HL-60/S4 treated with phorbol 12-myristate 13-acetate at 8.2 ng/mL for 4 days and 3 days (cell line): Measurements from ENCODE around the gene INTS6L.

Experiments used
- in situ Hi-C: fragments of 300-500 bp; cut with MboI; formaldehyde crosslinking; loops from 2 replicates; pipeline ENCODE4 v1.15.0; 2022; ENCODE audit warnings: low sequenced_read_pairs

INTS6L gene, protein sequence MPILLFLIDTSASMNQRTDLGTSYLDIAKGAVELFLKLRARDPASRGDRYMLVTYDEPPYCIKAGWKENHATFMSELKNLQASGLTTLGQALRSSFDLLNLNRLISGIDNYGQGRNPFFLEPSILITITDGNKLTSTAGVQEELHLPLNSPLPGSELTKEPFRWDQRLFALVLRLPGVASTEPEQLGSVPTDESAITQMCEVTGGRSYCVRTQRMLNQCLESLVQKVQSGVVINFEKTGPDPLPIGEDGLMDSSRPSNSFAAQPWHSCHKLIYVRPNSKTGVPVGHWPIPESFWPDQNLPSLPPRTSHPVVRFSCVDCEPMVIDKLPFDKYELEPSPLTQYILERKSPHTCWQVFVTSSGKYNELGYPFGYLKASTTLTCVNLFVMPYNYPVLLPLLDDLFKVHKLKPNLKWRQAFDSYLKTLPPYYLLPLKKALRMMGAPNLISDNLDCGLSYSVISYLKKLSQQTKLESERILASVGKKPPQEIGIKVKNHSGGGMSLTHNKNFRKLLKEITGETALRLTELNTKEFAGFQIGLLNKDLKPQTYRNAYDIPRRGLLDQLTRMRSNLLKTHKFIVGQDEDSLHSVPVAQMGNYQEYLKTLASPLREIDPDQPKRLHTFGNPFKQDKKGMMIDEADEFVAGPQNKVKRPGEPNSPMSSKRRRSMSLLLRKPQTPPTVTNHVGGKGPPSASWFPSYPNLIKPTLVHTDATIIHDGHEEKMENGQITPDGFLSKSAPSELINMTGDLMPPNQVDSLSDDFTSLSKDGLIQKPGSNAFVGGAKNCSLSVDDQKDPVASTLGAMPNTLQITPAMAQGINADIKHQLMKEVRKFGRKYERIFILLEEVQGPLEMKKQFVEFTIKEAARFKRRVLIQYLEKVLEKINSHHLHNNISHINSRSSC

DNA sequence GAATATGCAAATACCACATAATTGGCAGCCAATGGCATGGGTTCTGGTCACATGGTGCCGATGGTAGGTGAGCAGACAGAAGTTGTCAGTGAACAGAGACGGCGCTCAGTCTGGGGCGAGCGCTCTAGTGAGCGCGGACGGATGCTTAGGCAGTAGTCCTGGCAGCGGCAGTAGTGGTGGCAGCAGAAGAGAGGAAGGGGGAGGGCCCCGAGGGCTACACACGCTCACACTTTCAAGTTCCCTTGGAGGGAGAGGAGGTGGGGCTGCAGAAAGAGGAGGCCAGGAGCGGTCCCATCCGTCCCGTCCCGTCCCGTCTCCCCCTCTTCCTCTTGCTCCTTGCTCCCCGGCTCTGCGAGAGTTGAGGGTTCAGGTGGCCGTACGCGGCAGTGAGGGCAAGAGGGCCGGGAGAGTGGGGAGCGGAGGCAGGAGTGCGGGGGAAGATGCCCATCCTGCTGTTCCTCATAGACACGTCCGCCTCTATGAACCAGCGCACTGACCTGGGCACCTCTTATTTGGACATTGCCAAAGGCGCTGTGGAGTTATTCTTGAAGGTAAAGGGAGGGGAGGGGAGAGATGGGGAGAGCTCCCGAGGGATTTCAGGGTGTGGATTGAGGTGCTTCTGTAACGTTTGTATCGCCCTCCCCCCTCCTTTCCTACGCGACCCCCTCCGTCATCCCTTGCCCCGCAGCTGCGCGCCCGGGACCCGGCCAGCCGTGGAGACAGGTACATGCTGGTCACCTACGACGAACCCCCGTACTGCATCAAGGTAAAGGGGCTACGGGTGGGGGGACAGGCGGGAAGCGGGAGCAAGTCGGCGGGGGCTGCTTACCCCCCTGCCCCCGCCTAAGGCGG lies at the start of gene INTS6L:
INTS6L (plus strand) TSS at position 108 of the 852 bp plus-strand sequence; CDS start at position 441, 333 bp downstream.
- in situ Hi-C loops: loop anchor here (25.0 kb wide), 1 partner anchor 108 kb away; the partner anchor contains the start of gene SMIM10L2A

DNA sequence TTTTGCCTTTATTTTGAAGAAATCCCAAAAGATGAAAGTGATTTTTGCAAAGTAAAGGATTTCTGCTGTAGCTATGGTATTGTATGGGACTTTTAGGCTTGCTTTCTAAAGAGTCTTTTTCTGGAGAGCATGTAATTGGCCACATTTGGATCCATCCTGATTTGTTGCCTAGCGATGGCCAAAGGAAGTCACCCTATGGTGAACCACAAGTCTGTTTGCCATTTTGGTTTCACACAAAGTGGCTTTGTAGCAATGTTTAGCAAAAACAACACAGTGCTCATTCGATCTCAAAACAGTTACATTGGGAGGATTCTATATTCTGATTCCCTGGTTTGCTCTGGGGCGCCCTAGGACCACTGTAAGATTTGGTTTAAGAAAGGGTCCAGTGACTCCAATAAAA lies 44.1 kb upstream of the INTS6L start:
- in situ Hi-C loops: no loop called here

DNA sequence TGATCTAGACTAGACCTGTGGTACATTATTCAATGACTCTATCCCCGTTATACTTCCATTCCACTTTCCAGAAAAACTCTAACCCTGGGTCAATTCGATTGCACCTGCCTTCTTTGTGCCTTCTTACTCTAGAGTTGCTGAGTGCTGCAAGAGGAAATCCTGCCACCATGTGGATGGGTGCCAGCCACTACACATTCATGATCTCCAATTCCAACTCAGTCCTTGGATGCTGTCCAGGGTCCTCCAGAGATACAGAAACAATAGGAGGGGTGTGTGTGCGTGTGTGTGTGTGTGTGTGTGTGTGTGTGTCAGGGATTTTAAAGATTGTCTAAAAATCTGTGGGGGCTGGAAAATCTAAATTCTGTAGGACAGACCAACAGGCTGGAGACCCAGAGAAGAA lies 42.9 kb upstream of the INTS6L start:
- in situ Hi-C loops: no loop called here

DNA sequence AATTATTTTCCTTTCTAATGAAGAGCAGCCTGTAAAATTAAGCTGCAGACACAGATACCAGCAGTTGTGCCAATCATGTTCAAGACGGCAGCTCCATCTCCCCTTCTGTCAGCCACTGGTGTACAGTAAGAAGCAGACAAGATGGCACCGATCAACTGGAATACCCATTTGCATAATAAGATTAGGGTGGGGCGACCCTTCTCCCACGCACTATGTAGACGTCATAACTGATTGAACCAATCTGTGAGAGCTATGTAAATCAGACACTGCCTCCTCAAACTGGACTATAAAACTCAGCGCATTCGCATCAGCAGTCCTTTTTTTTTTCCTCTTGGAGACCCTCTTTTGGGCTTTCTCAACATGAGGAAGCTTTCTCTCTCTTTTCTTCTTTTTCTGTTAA lies 40.4 kb upstream of the INTS6L start:
- in situ Hi-C loops: no loop called here

DNA sequence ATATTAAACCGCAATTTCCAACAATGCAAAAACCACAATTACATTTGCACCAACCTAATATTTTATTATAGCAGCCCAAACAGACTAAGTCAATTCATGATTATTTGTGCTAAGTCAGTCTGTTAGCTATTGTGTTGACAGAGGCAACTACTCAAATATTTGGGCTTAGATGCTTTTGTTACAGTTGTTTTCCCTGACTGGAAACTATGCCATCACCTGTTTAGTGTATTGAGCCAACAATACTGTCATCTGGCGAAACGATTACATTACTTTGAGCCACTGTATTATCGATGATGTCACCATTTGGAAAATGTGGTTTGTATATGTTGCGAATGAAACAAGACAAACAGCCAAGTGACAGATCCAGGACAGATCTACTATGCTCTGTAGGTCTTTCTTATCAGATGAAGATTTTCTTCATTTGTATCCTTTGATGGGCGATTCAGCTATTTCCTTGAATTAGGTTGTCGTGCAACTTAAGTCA lies 38.7 kb upstream of the INTS6L start:
- in situ Hi-C loops: no loop called here

DNA sequence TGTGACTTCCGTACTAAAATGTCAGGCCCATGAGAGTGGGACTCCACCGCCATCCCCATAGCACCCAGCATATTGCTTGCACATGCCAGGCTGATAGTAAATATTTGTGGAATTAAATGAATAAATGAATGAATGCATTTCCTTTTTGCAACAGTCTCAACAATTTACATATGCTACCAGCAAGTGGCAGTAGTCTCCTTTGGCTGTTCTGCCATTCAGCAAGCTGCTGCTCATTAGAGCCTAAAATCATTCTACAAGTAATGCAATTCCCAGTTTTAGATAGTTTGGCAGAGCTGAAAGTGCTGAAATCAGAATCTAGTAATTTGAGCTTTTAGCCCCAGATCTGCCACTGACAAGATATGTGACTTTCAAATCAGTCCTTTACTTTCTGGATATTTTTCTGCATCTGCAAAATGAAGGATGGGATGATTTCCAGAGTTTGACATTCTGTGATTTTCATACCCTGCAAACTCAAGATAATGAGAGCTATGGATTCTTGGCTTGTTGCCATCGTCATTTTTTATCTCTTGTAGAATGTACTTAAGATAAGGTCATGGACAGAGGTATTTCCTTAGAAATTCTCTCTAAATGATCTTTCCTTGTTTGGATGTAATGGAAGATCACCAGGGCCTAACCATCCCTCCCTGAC lies 35.7 kb upstream of the INTS6L start:
- in situ Hi-C loops: no loop called here

DNA sequence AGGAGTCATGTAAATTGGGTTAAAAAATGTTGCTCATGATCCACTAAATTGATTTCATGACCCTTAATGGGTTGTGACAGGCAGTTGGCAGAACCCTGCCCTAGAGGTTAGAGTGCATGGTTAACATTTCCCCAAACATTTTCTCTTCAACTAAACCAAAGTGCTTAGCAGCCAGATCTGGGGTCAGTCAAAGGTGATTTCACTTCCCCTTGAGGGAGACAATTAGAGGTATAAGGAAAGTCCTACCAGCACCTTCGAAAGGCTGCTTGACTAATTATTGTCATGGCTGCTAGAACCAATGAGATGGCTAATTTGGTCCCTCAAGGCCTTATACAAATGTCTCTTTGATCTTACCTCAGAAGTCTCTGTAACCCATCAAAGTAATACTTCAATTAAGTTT lies 30.9 kb upstream of the INTS6L start:
- in situ Hi-C loops: no loop called here

DNA sequence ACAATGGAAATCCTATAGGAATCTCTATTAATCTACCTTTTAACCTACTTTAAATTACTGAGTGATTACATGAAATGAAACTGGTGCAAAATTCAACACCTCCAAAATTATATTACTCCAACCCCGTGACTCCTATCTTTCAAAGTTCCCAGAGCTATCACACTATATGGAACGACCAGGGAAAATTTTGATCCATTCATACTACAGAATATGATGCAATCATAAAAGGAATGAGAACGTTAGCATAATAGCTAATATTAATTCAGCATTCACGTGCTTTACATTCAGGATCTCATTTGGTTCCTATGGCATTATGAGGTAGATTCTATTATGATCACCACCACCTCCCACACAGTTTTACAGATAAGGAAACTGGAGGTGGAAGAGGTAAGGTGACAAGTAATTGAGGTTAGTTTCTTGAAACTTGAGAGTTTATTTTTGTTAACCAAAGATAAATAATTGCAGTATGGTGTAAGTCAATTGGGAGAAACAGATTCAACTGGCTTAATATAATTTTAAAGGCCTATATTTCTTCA lies 29.4 kb upstream of the INTS6L start:
- in situ Hi-C loops: no loop called here

DNA sequence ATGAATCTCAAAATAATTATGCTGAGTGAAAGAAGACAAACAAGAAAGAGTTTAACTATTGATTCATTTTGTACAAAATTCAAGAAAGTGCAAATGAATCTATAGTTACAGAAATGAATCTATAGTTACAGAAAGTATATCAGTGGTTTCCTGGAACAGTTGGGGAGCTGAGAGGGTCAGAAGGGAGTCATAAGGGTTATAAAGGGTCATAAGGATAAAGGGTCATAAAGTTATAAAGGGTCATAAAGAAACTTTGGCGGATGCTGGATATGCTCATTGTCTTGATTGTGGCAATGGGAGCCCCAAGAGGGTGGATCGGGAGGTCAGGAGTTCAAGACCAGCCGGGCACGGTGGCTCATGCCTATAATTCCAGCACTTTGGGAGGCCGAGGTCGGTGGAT lies 26.0 kb upstream of the INTS6L start:
- in situ Hi-C loops: no loop called here

DNA sequence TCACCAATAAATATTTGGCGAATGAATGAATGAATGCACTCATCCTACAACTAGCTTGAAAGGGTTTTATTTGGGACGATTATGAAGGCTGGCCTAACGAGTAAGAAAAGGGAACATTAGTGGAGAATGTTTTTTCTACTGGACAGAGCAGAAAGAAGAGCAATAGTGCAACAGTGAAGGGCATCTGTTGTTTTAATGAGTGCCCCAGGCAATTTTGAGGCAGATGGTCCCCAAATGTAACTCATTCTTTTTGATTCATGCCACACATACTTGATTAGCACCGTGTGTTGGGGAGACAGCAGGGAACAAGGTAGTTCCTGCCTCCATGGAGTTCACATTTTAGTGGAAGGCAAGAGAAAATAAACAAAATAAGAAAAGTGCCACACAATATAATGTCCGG lies 22.7 kb upstream of the INTS6L start:
- in situ Hi-C loops: no loop called here

DNA sequence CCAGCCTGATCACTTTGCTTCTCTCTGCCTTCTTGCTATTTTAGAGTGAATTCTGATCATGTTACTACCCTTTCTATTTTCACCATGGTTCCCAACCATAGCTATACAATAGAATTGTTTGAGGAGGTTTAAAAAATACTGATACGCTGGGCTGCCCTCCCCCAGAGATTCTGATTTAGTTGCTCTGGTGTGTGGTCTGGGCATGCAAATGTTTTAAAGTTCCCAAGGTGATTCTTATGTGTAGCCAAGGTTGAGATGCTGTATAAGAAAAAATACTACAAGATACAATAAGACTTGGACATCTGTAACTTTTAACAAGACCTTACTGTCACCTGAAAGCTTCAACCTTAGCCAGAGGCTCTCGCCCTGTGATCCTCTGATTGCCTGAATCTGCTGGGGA lies 22.2 kb upstream of the INTS6L start:
- in situ Hi-C loops: no loop called here

DNA sequence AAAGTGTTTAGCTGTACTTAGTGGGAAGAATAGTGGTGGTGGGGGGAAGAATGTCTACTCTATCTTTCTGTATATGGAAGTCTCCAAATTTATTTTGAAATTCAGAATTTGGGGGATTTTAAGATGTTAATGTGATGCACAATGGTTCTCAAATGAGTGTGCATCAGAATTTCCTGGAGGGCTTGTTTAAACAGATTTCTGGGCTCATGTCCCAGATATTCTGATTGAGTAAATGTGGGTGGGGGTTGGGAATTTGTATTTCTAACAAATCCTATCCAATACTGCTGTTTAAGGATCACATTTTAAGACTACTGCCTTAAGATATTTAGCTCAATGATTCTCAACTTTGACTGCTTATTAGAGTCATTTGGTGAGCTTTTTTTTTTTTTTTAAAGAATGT lies 15.1 kb upstream of the INTS6L start:
- in situ Hi-C loops: loop anchor here (25.0 kb wide), 1 partner anchor 93 kb away; the partner anchor contains the start of gene SMIM10L2A

DNA sequence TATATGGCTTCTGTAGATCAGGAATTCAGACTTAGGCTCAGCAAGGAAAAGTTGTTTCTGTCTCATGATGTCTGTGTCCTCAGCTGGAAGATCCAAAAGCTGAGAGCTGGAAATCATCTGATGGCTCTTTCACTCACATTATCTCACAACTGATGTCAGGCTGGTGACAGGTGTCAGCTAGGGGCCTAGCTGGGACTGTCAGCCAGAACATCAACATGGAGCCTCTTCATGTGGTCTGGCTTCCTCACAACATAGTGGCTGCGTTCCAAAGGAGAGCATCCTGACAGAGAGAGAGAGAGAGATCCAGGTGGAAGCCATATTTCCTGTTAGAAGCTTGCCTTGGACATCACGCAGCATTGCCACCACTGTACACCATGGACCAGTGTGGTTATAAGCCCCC lies 10.6 kb upstream of the INTS6L start:
- in situ Hi-C loops: loop anchor here (25.0 kb wide), 1 partner anchor 98 kb away; the partner anchor contains the start of gene SMIM10L2A

DNA sequence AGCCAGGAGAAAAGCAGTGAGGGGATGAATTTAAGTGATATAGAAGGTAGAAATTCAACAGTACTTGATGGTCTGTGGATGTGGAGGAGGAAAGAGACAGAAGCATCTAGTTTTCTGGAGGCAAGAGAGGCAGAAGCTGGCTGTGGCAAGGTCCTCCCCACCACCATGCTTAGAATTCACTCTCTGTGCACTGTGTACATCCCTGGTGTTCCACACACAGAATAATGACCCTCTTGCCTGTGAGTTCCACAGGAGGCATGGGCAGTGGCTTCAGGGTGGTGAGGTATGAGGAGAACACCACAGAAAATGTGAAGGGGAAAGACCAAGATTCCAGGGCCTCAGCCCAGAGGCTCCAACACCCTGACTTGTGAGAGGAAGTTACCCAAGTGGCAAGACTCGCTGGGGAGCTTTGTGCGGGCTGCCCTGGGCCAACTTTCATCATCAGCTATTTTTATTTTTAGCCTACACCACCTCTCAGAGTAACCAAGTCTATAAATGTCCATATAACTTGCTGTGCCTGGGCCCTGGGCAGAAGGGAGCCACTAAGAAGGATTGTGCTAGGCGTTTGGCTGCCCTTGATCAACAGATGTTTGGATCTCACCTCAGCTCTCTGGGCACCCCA lies 7.8 kb upstream of the INTS6L start:
- in situ Hi-C loops: loop anchor here (25.0 kb wide), 1 partner anchor 100 kb away; the partner anchor contains the start of gene SMIM10L2A

DNA sequence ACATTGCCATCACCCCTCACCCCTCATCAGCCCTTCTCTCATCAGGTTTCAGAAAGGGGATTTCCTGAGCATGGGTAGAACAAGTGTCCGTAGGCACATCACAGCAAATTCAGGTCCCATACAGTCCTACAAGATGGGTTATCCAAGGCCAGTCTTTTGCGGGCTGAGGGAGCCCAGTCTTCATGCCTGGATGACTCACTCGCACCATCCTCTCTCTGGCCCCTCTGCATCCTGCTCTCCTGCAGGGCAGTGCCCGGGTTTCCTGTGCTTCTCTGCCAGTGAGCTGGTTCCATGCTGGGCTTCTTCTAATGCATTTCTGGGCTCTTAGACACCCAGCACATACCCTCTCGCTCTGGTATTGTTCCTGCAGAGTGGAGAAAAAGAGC lies 7.3 kb upstream of the INTS6L start:
- in situ Hi-C loops: loop anchor here (25.0 kb wide), 1 partner anchor 101 kb away; the partner anchor contains the start of gene SMIM10L2A

DNA sequence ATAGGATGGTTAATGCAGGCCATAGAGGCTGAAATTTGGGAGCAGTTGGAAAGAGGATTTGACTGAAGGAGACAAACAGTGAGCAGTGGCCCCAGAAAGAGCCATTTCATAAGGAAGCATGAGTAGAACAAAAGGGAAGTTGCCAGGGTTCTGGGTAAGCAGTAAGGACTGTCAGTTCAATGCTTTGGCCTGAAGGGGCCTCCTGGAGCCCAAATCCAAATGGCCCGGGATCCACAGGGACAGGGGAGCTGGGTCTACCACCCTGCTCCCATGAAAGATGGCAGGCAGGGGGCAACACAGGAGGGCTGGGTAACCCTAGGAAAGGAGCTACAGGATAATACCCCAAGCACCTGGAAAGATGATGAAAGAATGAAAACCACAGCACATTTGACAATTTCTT lies 4.1 kb upstream of the INTS6L start:
- in situ Hi-C loops: loop anchor here (25.0 kb wide), 1 partner anchor 104 kb away; the partner anchor contains the start of gene SMIM10L2A

DNA sequence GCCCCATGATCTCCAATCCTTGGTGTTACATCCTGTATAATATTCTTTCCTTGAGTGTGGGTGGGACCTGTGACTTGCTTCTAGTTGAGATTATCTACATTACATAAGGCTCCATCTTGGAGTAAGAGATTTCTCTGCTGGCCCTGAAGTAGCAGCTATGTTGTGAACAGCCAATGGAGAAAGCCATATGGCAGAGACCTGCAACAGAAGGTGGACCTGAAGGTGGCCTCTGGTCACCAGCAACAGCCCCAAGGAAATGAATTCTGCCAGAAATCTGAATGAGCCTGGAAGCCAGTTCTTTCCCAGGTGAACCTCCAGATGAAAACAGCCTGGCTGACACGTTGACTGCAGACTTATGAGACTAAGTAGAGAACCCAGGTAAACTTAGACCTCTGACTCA lies 2.3 kb upstream of the INTS6L start:
- in situ Hi-C loops: loop anchor here (25.0 kb wide), 1 partner anchor 106 kb away; the partner anchor contains the start of gene SMIM10L2A

DNA sequence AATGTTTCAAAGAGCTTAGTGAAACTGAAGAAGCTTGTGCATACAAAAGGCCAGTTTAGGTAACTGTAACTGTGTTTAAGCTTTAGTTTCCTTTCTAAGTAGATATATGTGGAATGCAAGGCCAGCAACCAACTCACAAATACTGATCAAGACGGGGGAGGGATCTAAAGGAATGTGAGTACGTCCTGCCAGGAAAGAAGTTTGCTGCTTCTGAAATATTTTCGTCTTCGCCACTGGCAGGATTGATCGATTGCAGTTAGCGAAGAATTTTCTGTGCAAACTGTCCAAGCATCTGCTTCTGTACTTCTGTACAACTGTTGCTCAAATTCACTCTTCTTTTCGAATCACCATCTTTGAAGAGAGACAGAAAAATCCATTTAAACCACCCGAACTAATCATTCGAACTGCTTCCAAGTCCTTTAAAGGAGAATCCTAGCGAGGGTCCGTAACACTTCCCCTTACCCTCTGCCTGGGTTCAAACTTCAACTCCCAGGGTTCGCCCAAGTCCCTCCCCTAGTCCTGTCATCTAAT lies 373 bp upstream of the INTS6L start:
- in situ Hi-C loops: loop anchor here (25.0 kb wide), 1 partner anchor 108 kb away; the partner anchor contains the start of gene SMIM10L2A
